HG03108 (cell line): ENCODE results near the gene MMP26.

ENCODE experiments used
- ATAC-seq: cut with Tn5 transposase; IDR thresholded peaks from one replicate; pipeline ENCODE4 v1.9.1; 2021; ENCODE audit warnings: moderate library complexity; ENCODE audit not compliant: unreplicated experiment

Gene MMP26

GRCh38 chr11:4704054-4704789 lies at the start of gene MMP26:
Gene MMP26 (plus strand): TSS chr11:4704784.
- ATAC-seq: peak; percentile 46

- no peak for ATAC-seq
These were observed 45.7 kb upstream of the MMP26 start for GRCh38 chr11:4658629-4659445.

GRCh38 chr11:4662876-4663275 lies 41.7 kb upstream of the MMP26 start:
- ATAC-seq: no peak

GRCh38 chr11:4664183-4664582 lies 40.4 kb upstream of the MMP26 start:
- ATAC-seq: no peak

- ATAC-seq: no peak
These were observed 39.8 kb upstream of the MMP26 start for GRCh38 chr11:4664786-4665185.

DNA sequence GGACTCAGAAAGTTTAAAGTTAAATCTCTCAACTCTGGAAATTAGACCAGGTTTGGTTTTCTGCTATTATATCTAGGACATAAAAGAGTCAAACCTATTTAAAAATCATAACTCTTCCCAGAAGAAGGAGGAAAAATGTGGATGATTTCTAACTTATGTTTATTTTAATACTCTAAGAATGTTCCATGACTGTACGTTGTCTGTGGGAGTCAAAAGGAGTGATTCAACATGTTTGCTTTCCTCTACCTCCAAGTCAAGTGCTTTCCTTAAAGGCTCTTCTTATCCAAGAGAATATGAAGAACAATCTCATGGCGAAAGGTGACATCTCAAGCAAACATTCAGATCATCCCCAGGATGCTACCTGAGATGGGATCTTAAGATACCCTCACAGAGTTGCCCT lies 39.2 kb upstream of the MMP26 start:
- no peak for ATAC-seq

- no peak for ATAC-seq
These were observed 32.8 kb upstream of the MMP26 start for GRCh38 chr11:4671741-4672140.

- ATAC-seq: no peak
These were observed 32.1 kb upstream of the MMP26 start for GRCh38 chr11:4672470-4672869.

DNA sequence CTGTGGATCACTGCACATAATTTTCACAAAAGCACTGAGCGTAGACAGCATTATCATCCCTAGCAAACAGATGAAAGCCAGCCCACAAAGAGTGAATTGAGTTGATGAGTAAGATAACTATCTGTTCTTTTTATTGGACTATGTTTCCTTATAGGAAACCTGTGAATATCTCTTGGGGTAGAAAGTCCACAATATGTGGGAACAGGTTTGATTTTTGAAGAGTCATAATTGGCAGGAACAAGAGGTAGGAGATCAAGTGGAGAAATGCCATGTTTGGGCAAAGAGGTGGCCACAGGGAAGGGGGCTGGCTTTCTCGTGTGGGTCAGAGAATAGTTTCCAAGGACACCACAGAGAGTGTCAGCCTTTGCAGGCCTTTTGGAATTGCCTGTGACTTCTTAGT lies 30.8 kb upstream of the MMP26 start:
- no peak for ATAC-seq

DNA sequence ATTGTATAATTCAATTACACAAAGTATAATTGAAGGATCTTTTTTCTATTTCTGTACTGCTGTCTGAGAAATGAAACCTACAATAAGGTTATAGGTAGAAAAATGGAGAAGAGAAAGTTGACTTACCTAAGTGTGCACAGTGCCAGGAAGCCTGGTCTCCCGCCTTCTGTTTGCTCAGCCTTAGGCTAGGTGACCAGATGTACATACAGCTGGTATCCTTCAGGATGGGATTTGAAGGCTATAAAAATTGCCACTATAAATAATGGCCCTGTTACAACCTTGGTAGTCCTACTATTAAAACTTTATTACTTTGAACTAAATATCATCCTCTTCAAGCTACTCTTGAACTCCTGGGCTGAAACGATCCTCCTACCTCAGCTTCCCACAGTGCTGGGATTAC lies 26.6 kb upstream of the MMP26 start:
- no peak for ATAC-seq

DNA sequence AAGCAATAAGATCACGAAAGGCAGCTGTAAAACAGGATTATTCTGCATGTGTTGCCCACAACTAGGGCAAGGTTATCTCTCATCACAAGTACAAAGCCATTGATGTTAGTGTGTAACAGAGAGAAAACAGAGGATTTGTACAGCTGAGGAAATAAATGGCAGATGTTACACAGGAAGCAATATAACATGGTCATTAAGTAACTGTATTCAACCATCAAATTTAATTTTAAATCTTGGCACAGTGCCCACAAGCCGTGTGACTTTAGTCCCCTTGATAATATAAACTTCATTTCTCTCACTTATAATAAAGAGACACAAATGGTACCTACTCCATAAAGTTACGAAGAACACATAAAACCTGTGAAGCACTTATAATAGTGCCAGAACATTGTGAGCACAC lies 24.2 kb upstream of the MMP26 start:
- ATAC-seq: no peak

GRCh38 chr11:4682623-4683419 lies 21.8 kb upstream of the MMP26 start:
- ATAC-seq: no peak

DNA sequence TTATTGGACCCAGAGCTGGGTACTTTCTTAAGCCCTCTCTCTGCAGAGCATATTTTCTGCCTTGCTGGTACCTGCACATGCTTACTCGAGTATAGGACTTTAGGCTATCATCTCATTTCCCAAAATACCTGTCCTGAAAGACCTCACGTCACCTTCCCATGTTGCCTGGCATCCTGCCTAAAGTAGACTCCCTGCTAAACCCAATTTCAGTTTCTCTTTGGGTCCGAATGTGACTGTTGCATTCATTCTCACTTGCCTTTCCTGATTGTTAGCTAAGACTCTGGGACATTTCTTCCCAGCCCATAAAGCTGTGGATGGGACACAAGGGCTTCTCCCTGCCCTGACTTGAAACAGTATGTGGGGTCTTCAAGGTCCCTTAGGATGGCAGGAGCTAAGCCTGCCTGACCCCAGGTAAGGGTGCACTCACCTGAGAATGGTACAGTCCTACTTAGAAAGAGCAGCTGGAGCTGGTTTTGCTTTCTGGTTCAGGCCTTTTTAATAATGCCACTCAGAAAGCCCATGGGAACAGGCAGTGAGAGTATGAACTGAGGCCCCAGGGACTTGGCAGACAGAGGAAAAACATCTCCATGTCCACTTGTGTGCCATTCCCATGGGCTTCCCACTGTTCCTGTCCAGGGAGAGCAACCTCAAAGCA lies 19.8 kb upstream of the MMP26 start:
- no peak for ATAC-seq

DNA sequence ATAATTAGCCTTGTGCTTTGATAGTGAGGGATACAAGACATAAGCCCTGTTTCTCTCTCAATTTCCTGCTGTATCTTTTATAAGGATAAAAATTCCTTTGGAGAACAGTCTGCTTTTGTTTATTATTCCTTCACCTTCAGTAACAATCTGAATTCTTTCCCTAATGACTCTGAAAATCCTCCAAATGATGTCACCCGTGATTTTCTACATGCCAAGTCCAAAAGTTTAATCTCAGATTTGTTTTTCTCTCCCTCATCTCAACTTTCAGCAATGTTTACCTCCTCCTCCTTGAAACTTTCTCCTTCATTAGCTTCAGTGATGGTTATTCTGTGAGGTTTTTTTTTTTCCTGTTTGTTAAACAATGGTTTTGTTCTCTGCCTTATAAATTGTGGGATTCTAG lies 9.1 kb upstream of the MMP26 start:
- no peak for ATAC-seq

DNA sequence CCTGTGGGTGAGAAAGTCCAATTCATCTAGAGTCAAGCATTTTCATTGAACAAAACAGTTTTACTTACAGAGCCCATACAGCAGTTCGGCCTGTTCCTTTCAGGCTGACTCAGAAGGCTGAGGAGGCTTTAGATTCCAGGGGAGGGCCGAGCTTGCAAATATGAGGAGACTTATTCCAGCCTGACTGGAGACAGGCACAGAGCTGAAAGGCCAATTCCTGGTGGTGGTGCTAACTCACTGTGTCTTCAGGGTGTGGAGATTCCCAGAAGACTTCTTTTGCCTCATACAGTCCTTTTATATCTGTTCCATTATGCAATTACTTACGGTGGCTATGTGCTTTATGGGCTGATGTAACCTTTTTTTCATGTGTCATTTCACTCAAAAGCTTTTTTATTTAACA lies 7.0 kb upstream of the MMP26 start, which contains the start of gene OR51E2:
TSS of gene OR51E2 (minus strand) at position 269 of the 400 bp plus-strand sequence. CDS start 15,142 bp downstream, outside the sequence.
- no peak for ATAC-seq

GRCh38 chr11:4699697-4700435 lies 4.7 kb upstream of the MMP26 start:
- ATAC-seq: peak; percentile 86

- no peak for ATAC-seq
These were observed 4.2 kb upstream of the MMP26 start for GRCh38 chr11:4700436-4700820.

GRCh38 chr11:4704790-4705334 lies 278 bp downstream of the MMP26 start:
- ATAC-seq: no peak

- ATAC-seq: no peak
These were observed 8.7 kb downstream of the MMP26 start for GRCh38 chr11:4713241-4713640.

GRCh38 chr11:4714300-4714699 lies 9.7 kb downstream of the MMP26 start:
- no peak for ATAC-seq
